Body of pancreas (tissue), 4 donors: ENCODE measurements around the gene TMEM187.

Experiments used
- POLR2A ChIP-seq, 3 donors: fragments of 450-650 bp; IDR thresholded peaks; one replicate each; pipeline ENCODE4 v1.6.1; 2016; ENCODE audit warnings: antibody characterized with exemption in 3 of 3, mild to moderate bottlenecking in 2 of 3
- TF ChIP-seq, protein P1 (sequence below), 7 experiments: fragments of 450-650 bp in 4 of 7; fragments of 200-600 bp in 3 of 7; sonication (generic) in 3 of 7; IDR thresholded peaks; one replicate each; pipeline ENCODE4 v1.5.1; 2016 to 2019; ENCODE audit warnings: antibody characterized with exemption in 7 of 7

DNA sequence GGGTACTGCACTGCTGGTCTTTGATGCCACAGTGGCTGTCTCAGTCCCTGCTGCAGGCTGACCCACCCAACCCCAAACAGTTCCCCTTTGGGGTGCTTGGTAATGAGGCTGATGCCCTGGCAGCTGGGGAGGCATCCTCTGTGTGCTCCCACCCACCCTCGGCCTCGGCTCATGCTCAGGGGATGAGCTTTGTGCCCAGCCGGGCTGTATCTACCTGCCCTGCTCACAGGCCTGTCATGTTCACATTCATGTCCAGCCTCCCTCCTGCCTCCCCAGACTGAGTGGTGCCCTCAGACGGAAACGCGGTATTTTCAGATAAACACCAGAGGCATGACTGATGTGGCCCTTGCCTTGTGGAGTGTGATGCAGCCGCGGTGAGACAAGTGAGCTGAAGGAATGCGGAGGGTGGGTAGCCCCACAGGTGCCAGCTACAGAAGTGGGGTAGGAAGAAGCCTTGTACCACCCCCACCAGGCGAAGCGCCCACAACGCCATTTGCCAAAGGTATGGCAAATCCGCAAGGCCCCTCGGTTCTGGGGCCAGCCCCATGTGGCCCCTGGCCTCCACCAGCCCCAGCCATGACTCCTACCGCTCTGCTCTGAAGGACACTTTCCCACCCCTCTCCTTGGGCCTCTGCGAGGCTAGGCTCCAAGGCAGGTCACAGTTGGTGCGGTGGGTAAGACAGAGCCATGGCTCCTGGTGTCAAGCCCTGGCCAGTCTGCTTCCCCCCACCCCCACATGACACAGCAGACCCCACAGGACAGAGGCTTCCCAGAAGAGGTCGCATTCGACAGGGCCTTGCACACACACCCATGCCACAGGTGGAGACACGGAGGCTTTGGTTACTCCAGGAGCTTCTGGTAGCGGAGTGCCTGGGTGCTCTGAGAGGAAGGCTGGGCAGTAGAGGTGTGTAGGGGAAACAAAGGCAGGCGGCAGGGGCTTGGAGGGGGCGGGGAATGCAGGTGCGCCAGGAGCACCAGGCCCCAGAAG lies 26.3 kb upstream of the TMEM187 start:
- no peak for TF ChIP-seq POLR2A (IDR thresholded peaks at IDR 0.05)
- TF ChIP-seq, protein P1, sequence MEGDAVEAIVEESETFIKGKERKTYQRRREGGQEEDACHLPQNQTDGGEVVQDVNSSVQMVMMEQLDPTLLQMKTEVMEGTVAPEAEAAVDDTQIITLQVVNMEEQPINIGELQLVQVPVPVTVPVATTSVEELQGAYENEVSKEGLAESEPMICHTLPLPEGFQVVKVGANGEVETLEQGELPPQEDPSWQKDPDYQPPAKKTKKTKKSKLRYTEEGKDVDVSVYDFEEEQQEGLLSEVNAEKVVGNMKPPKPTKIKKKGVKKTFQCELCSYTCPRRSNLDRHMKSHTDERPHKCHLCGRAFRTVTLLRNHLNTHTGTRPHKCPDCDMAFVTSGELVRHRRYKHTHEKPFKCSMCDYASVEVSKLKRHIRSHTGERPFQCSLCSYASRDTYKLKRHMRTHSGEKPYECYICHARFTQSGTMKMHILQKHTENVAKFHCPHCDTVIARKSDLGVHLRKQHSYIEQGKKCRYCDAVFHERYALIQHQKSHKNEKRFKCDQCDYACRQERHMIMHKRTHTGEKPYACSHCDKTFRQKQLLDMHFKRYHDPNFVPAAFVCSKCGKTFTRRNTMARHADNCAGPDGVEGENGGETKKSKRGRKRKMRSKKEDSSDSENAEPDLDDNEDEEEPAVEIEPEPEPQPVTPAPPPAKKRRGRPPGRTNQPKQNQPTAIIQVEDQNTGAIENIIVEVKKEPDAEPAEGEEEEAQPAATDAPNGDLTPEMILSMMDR (IDR thresholded peaks at IDR 0.05) = no peak
